Heart right ventricle (tissue), 16 donors: ENCODE measurements around the gene CCNL1. TPM values are rescaled to one million over a fixed set of nuclear protein-coding genes. Genes with fewer than 3 reads are reported as not detected.

Source experiments
- ATAC-seq, 8 donors: fragments of 200-7000 bp; cut with Tn5 transposase; one replicate each; pipeline ENCODE4 v1.9.1; 2020; ENCODE audit warnings: mild to moderate bottlenecking in 8 of 8, moderate library complexity in 8 of 8, moderate number of reproducible peaks in 1 of 8
- DNase-seq, 2 donors: peaks; one replicate each; pipeline ENCODE4 v3.0.0-alpha.2; 2020
- H3K27ac ChIP-seq, 10 donors: fragments of 200-600 bp; sonication (generic) in 2 of 10; one replicate each; pipeline versions ENCODE4 v1.5.0 to v1.8.0; 2020 to 2022; ENCODE audit warnings: mild to moderate bottlenecking in 3 of 10
- H3K27me3 ChIP-seq, 7 donors: fragments of 200-600 bp; one replicate each; pipeline ENCODE4 v1.8.0; 2021 to 2022; ENCODE audit warnings: mild to moderate bottlenecking in 2 of 7
- H3K36me3 ChIP-seq, 9 donors: fragments of 200-600 bp; sonication (generic) in 1 of 9; one replicate each; pipeline versions ENCODE4 v1.5.0 to v1.8.0; 2020 to 2022; ENCODE audit warnings: mild to moderate bottlenecking in 2 of 9
- H3K4me1 ChIP-seq, 9 donors: fragments of 200-600 bp; sonication (generic) in 1 of 9; one replicate each; pipeline versions ENCODE4 v1.5.0 to v1.8.0; 2020 to 2022; ENCODE audit warnings: mild to moderate bottlenecking in 4 of 9
- H3K4me3 ChIP-seq, 10 donors: fragments of 200-600 bp; sonication (generic) in 2 of 10; one replicate each; pipeline versions ENCODE4 v1.5.0 to v1.8.0; 2020 to 2022; ENCODE audit warnings: mild to moderate bottlenecking in 7 of 10, moderate library complexity in 2 of 10
- H3K9me3 ChIP-seq, 11 donors: fragments of 200-600 bp in 10 of 11; sonication (generic) in 2 of 11; one replicate each; pipeline versions ENCODE4 v1.5.0 to v1.8.0; 2013 to 2022; ENCODE audit warnings: mild to moderate bottlenecking in 2 of 11, control low read depth in 1 of 11, moderate library complexity in 1 of 11
- CTCF ChIP-seq, 9 donors: fragments of 200-600 bp; sonication (generic) in 2 of 9; IDR thresholded peaks; one replicate each; pipeline versions ENCODE4 v1.5.0 to v1.8.0; 2021 to 2022; ENCODE audit warnings: antibody characterized with exemption in 9 of 9, mild to moderate bottlenecking in 5 of 9, moderate library complexity in 1 of 9
- WGBS, 2 donors: extraction: QIAGEN DNeasy Blood & Tissue Kit; methylation state at CpG; one replicate each; pipeline ENCODE4 v1.1.7; 2013; ENCODE audit warnings: inconsistent platforms in 1 of 2; 5-methylcytosine and 5-hydroxymethylcytosine counted together
- intact Hi-C, 10 donors: fragments of 100-400 bp; cut with DNase I; formaldehyde crosslinking; loops; one replicate each; pipeline versions ENCODE4 v1.11.1 to v1.14.2; 2022
- polyA plus RNA-seq, 2 donors: library from polyadenylated mRNA; stranded (reverse); fragments of 200-250 nt; gene quantifications; one replicate each; pipeline ENCODE4 v1.2.3, GENCODE V29; 2013
- total RNA-seq, 10 donors: library from RNA; stranded (reverse); fragmentation: NEBNext Ultra II Directional in 3 of 10; extraction: Animal tissue kit (Norgen Biotek cat#: 25700) in 3 of 10; gene quantifications; one replicate each; pipeline versions ENCODE4 v1.2.1 to v1.2.4, GENCODE V29; 2021 to 2023
- donor health status: Arrhythmogenic right ventricular cardiomyopathy.
- donor health status: ischemic (EF 13 %, LVEDD 7.1; RV severe dilation, severe dysfunction).
- donor health status: healthy with polysubstance abuse.
- donor health status: DM: no; HTN: yes; CAD: no.
- donor health status: DM: no; HTN: no; CAD: no.
- donor health status: ischemic (EF 25% LVEDD 6.9; RV normal size, moderate dysfunction).
- donor health status: ischemic (EF 25% LVEDD 5.7; RV mildly dilated, moderate dysfunction).
- donor health status: healthy.
- donor health status: DM: yes; HTN: yes; CAD: no.
- donor health status: Ischemic cardiomyopathy.
- donor health status: ischemic (EF 35%, LVEDD 5.7; RV mildly dilated, moderate dysfunction).
- donor health status: nonischemic (EF 11% LVEDD 7.7; RV severe dilation, severe dysfunction).
- donor health status: DM: yes; HTN: yes; CAD: no.
- donor health status: PGD.
- donor health status: ischemic (EF 29% LVEDD 5.4; RV normal size, mild dysfunction).
- donor health status: nonischemic (EF 23%, LVEDD 6.1; RV moderate dilation, normal function).

The CCNL1 gene
- total and polyA plus RNA-seq, 12 donors = 19.1 to 77.3 (median 24.7) TPM

- Histone ChIP-seq H3K4me1 (peaks cover 0 to 62% (median 38%) of the 10 kb centered on the region in 9 donors), H3K27ac (peak overlapping the region in 8 of 10 donors; percentile 43 to 70 (median 50)), H3K36me3 (peaks cover 0 to 7% (median 0%) of the 10 kb centered on the region in 9 donors), H3K9me3 (peaks cover 0 to 3% (median 0%) of the 10 kb centered on the region in 11 donors), H3K27me3 (no peaks in the 10 kb centered on the region), H3K4me3 (no peak overlapping the region)
- DNase-seq (no peak), ATAC-seq (peak in 6 of 8 donors; percentile 16 to 48 (median 33))
- 43 to 57% methylated on average over 10 of the region's 10 CpGs for WGBS, 2 donors
- intact Hi-C loops = no loop called here
- TF ChIP-seq CTCF (IDR thresholded peaks at IDR 0.05) = no peak
Measured at GRCh38 chr3:157099326-157100095, 60.4 kb downstream of the CCNL1 start.

GRCh38 chr3:157098823-157099185, 61.1 kb downstream of the CCNL1 start:
- no peak overlapping the region for H3K4me3 ChIP-seq
- no peak for TF ChIP-seq CTCF (IDR thresholded peaks at IDR 0.05)
- WGBS, 2 donors = 75 to 82% methylated on average over 3 of the region's 3 CpGs
- intact Hi-C loops = no loop called here
- H3K9me3 ChIP-seq = peaks cover 0 to 3% (median 0%) of the 10 kb centered on the region in 11 donors
- peaks cover 0 to 7% (median 0%) of the 10 kb centered on the region in 9 donors for H3K36me3 ChIP-seq
- H3K27ac ChIP-seq = peak overlapping the region in 7 of 10 donors; percentile 43 to 70 (median 52)
- ATAC-seq (no peak), DNase-seq (no peak)
- H3K27me3 ChIP-seq = no peaks in the 10 kb centered on the region
- peaks cover 0 to 62% (median 31%) of the 10 kb centered on the region in 9 donors for H3K4me1 ChIP-seq

- 61 to 68% methylated on average over 3 of the region's 3 CpGs for WGBS, 2 donors
Measured at GRCh38 chr3:157098121-157098822, 61.7 kb downstream of the CCNL1 start.

More at GRCh38 chr3:157098121-157098822, 61.7 kb downstream of the CCNL1 start:
- Histone ChIP-seq H3K27ac (peak overlapping the region in 5 of 10 donors; percentile 49 to 70 (median 65)), H3K9me3 (peaks cover 0 to 3% (median 0%) of the 10 kb centered on the region in 11 donors), H3K27me3 (no peaks in the 10 kb centered on the region), H3K4me3 (no peak overlapping the region), H3K36me3 (peaks cover 0 to 7% (median 0%) of the 10 kb centered on the region in 9 donors), H3K4me1 (peaks cover 0 to 66% (median 28%) of the 10 kb centered on the region in 9 donors)
- DNase-seq = no peak
- ATAC-seq = no peak
- no peak for TF ChIP-seq CTCF (IDR thresholded peaks at IDR 0.05)
- intact Hi-C loops = no loop called here
